ENCODE data around the gene TXNRD3.

The TXNRD3 gene

DNA sequence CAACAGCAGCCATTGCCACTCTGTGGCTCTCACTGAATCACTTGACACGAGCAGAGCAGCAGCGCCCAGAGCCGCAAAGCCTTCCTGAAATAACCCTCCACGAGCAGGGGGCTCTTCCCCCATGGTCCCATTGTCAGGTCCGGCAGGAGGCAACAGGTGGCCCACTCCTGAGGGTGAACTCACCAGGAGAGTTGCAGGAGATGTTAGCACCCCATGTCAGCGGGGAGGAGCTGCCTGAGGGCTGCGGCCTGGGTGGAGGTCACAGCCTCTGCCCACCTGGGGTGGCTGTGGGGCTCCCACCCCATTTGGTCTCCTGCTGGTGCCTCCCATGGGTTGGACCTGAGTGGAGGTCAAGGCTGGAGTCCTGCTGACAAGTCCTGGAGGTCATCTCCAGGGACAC, 83.8 kb downstream of the TXNRD3 start:
- H3K27me3 ChIP-seq (replicated peaks; ENCODE audit: insufficient read depth, low read length): no peaks in the 10 kb centered on the region
- no peaks in the 10 kb centered on the region for H4K20me1 ChIP-seq (ENCODE audit: insufficient read depth, low read length)
- no peaks in the 10 kb centered on the region for H3K9me2 ChIP-seq (replicated peaks; ENCODE audit: insufficient read depth, low read length)
- no peaks in the 10 kb centered on the region for H3F3A ChIP-seq (ENCODE audit: insufficient read depth, low read length)
- no peak overlapping the region for H3K27ac ChIP-seq (ENCODE audit: low read length)
- no peak for TF ChIP-seq EZH2phosphoT487 (IDR thresholded peaks at IDR 0.05; ENCODE audit: low read length)
- TF ChIP-seq EZH2 (optimal IDR thresholded peaks at IDR 0.05; ENCODE audit: low read depth, low read length): no peak
- TF ChIP-seq, protein P1, sequence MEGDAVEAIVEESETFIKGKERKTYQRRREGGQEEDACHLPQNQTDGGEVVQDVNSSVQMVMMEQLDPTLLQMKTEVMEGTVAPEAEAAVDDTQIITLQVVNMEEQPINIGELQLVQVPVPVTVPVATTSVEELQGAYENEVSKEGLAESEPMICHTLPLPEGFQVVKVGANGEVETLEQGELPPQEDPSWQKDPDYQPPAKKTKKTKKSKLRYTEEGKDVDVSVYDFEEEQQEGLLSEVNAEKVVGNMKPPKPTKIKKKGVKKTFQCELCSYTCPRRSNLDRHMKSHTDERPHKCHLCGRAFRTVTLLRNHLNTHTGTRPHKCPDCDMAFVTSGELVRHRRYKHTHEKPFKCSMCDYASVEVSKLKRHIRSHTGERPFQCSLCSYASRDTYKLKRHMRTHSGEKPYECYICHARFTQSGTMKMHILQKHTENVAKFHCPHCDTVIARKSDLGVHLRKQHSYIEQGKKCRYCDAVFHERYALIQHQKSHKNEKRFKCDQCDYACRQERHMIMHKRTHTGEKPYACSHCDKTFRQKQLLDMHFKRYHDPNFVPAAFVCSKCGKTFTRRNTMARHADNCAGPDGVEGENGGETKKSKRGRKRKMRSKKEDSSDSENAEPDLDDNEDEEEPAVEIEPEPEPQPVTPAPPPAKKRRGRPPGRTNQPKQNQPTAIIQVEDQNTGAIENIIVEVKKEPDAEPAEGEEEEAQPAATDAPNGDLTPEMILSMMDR (IDR thresholded peaks at IDR 0.05; ENCODE audit: low read length): no peak
- no peak overlapping the region for H2AFZ ChIP-seq (ENCODE audit: low read length)
- H3K9ac ChIP-seq (ENCODE audit: low read length): no peak overlapping the region
- H3K36me3 ChIP-seq (replicated peaks; ENCODE audit: insufficient read depth, low read length): no peaks in the 10 kb centered on the region
- H3K79me2 ChIP-seq (ENCODE audit: low read length): no peaks in the 10 kb centered on the region
- H3K4me3 ChIP-seq (ENCODE audit: low read length): no peak overlapping the region
- no peak for DNase-seq
- H3K9me3 ChIP-seq (replicated peaks; ENCODE audit: insufficient read depth, low read length): no peaks in the 10 kb centered on the region
- H3K4me2 ChIP-seq (ENCODE audit: low read depth, low read length): no peak overlapping the region
- no peaks in the 10 kb centered on the region for H3K4me1 ChIP-seq (ENCODE audit: low read length)

DNA sequence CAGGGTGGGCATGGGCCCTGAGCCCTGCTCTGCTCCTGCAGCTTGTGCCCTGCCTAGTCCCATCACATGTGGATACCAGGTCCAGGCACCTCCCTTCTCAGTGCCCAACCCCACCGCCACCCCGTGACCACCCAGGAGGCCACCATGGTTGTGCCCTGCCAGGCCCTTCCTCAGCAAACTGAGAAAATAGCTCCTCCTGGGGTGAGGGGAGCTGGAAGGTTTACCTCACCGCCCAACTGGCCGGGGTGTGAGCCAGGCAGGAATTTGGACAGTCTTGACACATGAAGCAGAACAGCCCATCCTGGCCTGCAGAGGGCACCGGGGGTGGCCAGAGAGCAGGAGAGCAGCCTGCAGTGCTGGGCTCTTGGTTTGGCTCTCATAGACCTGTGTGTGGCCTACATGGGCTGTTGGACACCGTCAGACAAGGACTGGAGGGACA, 84.8 kb downstream of the TXNRD3 start:
- no peaks in the 10 kb centered on the region for H3K27me3 ChIP-seq (replicated peaks; ENCODE audit: insufficient read depth, low read length)
- no peaks in the 10 kb centered on the region for H3K79me2 ChIP-seq (ENCODE audit: low read length)

DNA sequence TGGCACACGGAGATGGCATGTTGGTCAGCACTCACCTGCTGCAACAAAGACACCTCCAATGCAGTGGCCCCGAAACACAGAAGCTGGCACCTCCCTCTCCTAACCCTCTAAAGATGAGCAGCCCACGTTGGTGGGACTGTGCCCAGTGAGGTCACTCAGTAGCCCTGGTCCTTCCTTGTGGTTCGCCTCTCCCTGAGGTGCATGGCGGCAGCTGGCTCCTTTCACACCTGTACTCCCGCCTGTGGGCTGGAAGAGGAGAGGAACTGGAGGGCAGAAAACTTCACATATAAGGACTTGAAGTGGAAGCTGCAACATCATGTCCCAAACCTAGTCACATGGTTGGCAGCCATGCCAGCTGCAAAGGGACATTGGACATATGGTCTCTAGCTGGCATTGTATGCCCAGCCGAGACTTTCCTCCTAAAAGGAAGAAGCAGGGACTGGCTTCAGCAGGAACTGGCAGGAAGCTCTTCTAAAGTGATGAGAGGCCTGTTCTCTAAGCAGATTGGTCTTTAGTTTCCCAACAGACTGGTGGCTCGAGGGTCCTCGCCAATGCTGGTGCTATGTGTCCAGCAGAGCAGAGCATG, 85.4 kb downstream of the TXNRD3 start:
- Histone ChIP-seq H3K36me3 (replicated peaks; ENCODE audit: insufficient read depth, low read length) (no peaks in the 10 kb centered on the region), H3F3A (ENCODE audit: insufficient read depth, low read length) (no peaks in the 10 kb centered on the region), H3K27ac (ENCODE audit: low read length) (no peak overlapping the region), H3K9ac (ENCODE audit: low read length) (no peak overlapping the region), H3K4me2 (ENCODE audit: low read depth, low read length) (no peak overlapping the region), H3K9me2 (replicated peaks; ENCODE audit: insufficient read depth, low read length) (no peaks in the 10 kb centered on the region), H3K27me3 (replicated peaks; ENCODE audit: insufficient read depth, low read length) (no peaks in the 10 kb centered on the region), H2AFZ (ENCODE audit: low read length) (no peak overlapping the region), H3K4me3 (ENCODE audit: low read length) (no peak overlapping the region), H3K4me1 (ENCODE audit: low read length) (no peaks in the 10 kb centered on the region), H4K20me1 (ENCODE audit: insufficient read depth, low read length) (no peaks in the 10 kb centered on the region), H3K79me2 (ENCODE audit: low read length) (no peaks in the 10 kb centered on the region), H3K9me3 (replicated peaks; ENCODE audit: insufficient read depth, low read length) (no peaks in the 10 kb centered on the region)
- TF ChIP-seq EZH2 (optimal IDR thresholded peaks at IDR 0.05; ENCODE audit: low read depth, low read length) (no peak), EZH2phosphoT487 (IDR thresholded peaks at IDR 0.05; ENCODE audit: low read length) (no peak)
- TF ChIP-seq, protein P1 (IDR thresholded peaks at IDR 0.05; ENCODE audit: low read length): no peak
- DNase-seq: no peak

More for the DNA sequence above, 84.8 kb downstream of the TXNRD3 start:
- no peak for DNase-seq
- H3K4me3 ChIP-seq (ENCODE audit: low read length): no peak overlapping the region
- H3K4me2 ChIP-seq (ENCODE audit: low read depth, low read length): no peak overlapping the region
- H4K20me1 ChIP-seq (ENCODE audit: insufficient read depth, low read length): no peaks in the 10 kb centered on the region
- H3K9ac ChIP-seq (ENCODE audit: low read length): no peak overlapping the region
- H3K36me3 ChIP-seq (replicated peaks; ENCODE audit: insufficient read depth, low read length): no peaks in the 10 kb centered on the region
- H3K4me1 ChIP-seq (ENCODE audit: low read length): no peaks in the 10 kb centered on the region
- H3F3A ChIP-seq (ENCODE audit: insufficient read depth, low read length): no peaks in the 10 kb centered on the region
- H2AFZ ChIP-seq (ENCODE audit: low read length): no peak overlapping the region
- H3K9me3 ChIP-seq (replicated peaks; ENCODE audit: insufficient read depth, low read length): no peaks in the 10 kb centered on the region
- no peak overlapping the region for H3K27ac ChIP-seq (ENCODE audit: low read length)
- TF ChIP-seq, protein P1 (IDR thresholded peaks at IDR 0.05; ENCODE audit: low read length): no peak
- no peak for TF ChIP-seq EZH2phosphoT487 (IDR thresholded peaks at IDR 0.05; ENCODE audit: low read length)
- TF ChIP-seq EZH2 (optimal IDR thresholded peaks at IDR 0.05; ENCODE audit: low read depth, low read length): no peak
- no peaks in the 10 kb centered on the region for H3K9me2 ChIP-seq (replicated peaks; ENCODE audit: insufficient read depth, low read length)
